ENCODE data around the gene ZC2HC1B.

ZC2HC1B gene

DNA sequence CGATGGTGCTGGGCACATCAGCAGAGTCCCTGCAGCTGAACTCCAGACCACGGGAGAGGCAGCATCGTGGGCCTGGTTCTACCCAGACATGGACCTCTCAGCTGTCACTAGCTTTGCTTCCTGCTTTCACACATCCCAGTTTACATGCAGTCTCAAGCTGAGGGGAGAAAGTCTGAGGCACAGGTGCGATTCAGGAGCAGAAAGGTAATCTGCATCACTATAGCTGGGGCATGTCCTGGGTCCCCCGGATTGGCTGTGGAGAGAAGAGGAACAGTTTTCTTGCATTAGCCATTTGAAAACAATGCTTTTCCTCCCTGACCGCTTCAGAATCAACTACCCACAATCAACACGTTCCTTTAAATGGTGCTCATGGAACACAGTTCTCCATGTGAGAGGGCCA is 83.9 kb downstream of the ZC2HC1B start:
- no peak for DNase-seq (ENCODE audit: low read depth, low spot score)
- H3K36me3 ChIP-seq (ENCODE audit: insufficient read depth, insufficient read length, low read length): peaks cover 19% of the 10 kb centered on the region
- no peaks in the 10 kb centered on the region for H3K27me3 ChIP-seq (ENCODE audit: insufficient read depth, insufficient read length)
- no peak for TF ChIP-seq YY1 (IDR thresholded peaks at IDR 0.05; ENCODE audit: insufficient read depth, insufficient read length)
- no peak for TF ChIP-seq SUZ12 (IDR thresholded peaks at IDR 0.05; ENCODE audit: extremely low read depth, insufficient read depth, insufficient read length)
- no peak for TF ChIP-seq ZNF274 (IDR thresholded peaks at IDR 0.05; ENCODE audit: low read depth, low read length)
- no peak overlapping the region for H3K9ac ChIP-seq (ENCODE audit: insufficient read length, low read depth)
- peaks cover 5% of the 10 kb centered on the region; the same call in 1 of the 2 replicates for H3K9me3 ChIP-seq (ENCODE audit: insufficient read depth, low read length)
- no peaks in the 10 kb centered on the region for H3K4me1 ChIP-seq (ENCODE audit: insufficient read depth, insufficient read length)
- no peak overlapping the region for H3K4me3 ChIP-seq (ENCODE audit: insufficient read length, low read depth)

GRCh38 chr6:143949535-143949934 is 85.3 kb downstream of the ZC2HC1B start:
- TF ChIP-seq ZNF274 (IDR thresholded peaks at IDR 0.05; ENCODE audit: low read depth, low read length) (no peak), SUZ12 (IDR thresholded peaks at IDR 0.05; ENCODE audit: extremely low read depth, insufficient read depth, insufficient read length) (no peak), YY1 (IDR thresholded peaks at IDR 0.05; ENCODE audit: insufficient read depth, insufficient read length) (no peak)
- Histone ChIP-seq H3K9ac (ENCODE audit: insufficient read length, low read depth) (no peak overlapping the region), H3K9me3 (ENCODE audit: insufficient read depth, low read length) (peaks cover 5% of the 10 kb centered on the region; the same call in 1 of the 2 replicates), H3K27me3 (ENCODE audit: insufficient read depth, insufficient read length) (peaks cover 6% of the 10 kb centered on the region), H3K36me3 (ENCODE audit: insufficient read depth, insufficient read length, low read length) (peaks cover 19% of the 10 kb centered on the region), H3K4me3 (ENCODE audit: insufficient read length, low read depth) (no peak overlapping the region), H3K4me1 (ENCODE audit: insufficient read depth, insufficient read length) (no peaks in the 10 kb centered on the region)
- no peak for DNase-seq (ENCODE audit: low read depth, low spot score)

DNA sequence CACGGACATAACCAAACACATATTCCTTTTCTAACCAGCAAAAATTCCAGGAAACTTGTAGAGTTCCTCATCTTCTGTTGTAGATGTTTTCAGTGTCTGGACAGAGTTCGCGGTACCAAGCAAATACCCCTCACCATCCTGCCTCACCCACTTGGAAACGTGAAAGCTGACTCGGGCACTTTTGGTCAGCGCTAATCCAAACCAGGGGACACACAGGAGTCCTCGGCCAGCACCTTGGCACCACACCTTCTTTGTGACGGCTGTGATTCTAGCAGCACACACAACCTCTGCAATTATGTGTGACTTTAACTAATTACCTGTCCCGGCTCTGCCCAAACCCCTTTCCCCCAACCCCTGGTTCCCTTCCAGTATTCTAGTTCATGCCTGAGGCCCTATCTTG is 85.7 kb downstream of the ZC2HC1B start:
- H3K4me1 ChIP-seq (ENCODE audit: insufficient read depth, insufficient read length): no peaks in the 10 kb centered on the region
- DNase-seq (ENCODE audit: low read depth, low spot score): no peak
- no peak overlapping the region for H3K4me3 ChIP-seq (ENCODE audit: insufficient read length, low read depth)
- peaks cover 10% of the 10 kb centered on the region for H3K27me3 ChIP-seq (ENCODE audit: insufficient read depth, insufficient read length)
- peaks cover 5% of the 10 kb centered on the region; the same call in 1 of the 2 replicates for H3K9me3 ChIP-seq (ENCODE audit: insufficient read depth, low read length)
- no peak for TF ChIP-seq SUZ12 (IDR thresholded peaks at IDR 0.05; ENCODE audit: extremely low read depth, insufficient read depth, insufficient read length)
- no peak for TF ChIP-seq YY1 (IDR thresholded peaks at IDR 0.05; ENCODE audit: insufficient read depth, insufficient read length)
- no peak for TF ChIP-seq ZNF274 (IDR thresholded peaks at IDR 0.05; ENCODE audit: low read depth, low read length)
- H3K9ac ChIP-seq (ENCODE audit: insufficient read length, low read depth): no peak overlapping the region
- H3K36me3 ChIP-seq (ENCODE audit: insufficient read depth, insufficient read length, low read length): peaks cover 19% of the 10 kb centered on the region

- no peak overlapping the region for H3K4me3 ChIP-seq (ENCODE audit: insufficient read length, low read depth)
- no peak for DNase-seq (ENCODE audit: low read depth, low spot score)
- peaks cover 5% of the 10 kb centered on the region; the same call in 1 of the 2 replicates for H3K9me3 ChIP-seq (ENCODE audit: insufficient read depth, low read length)
- peaks cover 19% of the 10 kb centered on the region for H3K27me3 ChIP-seq (ENCODE audit: insufficient read depth, insufficient read length)
- TF ChIP-seq YY1 (IDR thresholded peaks at IDR 0.05; ENCODE audit: insufficient read depth, insufficient read length): no peak
- no peak for TF ChIP-seq SUZ12 (IDR thresholded peaks at IDR 0.05; ENCODE audit: extremely low read depth, insufficient read depth, insufficient read length)
- no peak for TF ChIP-seq ZNF274 (IDR thresholded peaks at IDR 0.05; ENCODE audit: low read depth, low read length)
- no peaks in the 10 kb centered on the region for H3K4me1 ChIP-seq (ENCODE audit: insufficient read depth, insufficient read length)
- no peak overlapping the region for H3K9ac ChIP-seq (ENCODE audit: insufficient read length, low read depth)
- H3K36me3 ChIP-seq (ENCODE audit: insufficient read depth, insufficient read length, low read length): peaks cover 19% of the 10 kb centered on the region
Measured at GRCh38 chr6:143950875-143951274, 86.6 kb downstream of the ZC2HC1B start.

DNA sequence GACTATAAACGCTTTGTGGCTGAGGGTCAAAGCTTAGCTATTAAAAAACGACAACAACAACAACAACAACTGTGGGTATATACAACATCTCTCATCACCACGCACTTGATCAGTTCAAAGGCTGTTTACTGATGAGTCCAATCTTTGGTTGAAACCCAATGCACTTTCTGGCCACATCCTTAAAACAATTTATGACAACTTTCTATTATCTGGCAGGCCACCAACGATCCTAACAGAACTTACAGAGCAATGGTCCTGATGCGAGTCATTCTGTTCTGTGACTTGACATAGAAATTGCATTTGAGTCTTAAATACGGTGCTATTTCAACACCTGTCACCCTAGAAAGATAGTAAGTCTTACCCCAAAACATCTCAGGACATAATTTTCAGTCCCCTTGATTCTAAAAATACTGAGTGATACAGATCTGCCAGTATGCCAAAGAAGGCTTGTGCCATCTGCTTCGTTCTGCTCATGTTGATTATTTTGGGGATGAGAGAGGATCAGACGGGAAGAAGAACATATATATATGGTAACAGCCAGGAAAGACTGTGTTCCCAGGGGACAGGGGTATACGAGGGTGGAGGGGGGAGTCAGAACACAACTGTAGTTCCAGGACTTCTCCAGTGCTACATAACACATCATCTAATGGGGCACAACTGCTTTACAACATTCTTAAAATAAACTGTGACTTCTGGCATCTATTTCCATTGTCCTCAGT is 87.9 kb downstream of the ZC2HC1B start:
- Histone ChIP-seq H3K4me3 (ENCODE audit: insufficient read length, low read depth) (no peak overlapping the region), H3K4me1 (ENCODE audit: insufficient read depth, insufficient read length) (no peaks in the 10 kb centered on the region), H3K36me3 (ENCODE audit: insufficient read depth, insufficient read length, low read length) (peaks cover 19% of the 10 kb centered on the region), H3K27me3 (ENCODE audit: insufficient read depth, insufficient read length) (peaks cover 32% of the 10 kb centered on the region), H3K9me3 (ENCODE audit: insufficient read depth, low read length) (peaks cover 5% of the 10 kb centered on the region; the same call in 1 of the 2 replicates), H3K9ac (ENCODE audit: insufficient read length, low read depth) (no peak overlapping the region)
- TF ChIP-seq SUZ12 (IDR thresholded peaks at IDR 0.05; ENCODE audit: extremely low read depth, insufficient read depth, insufficient read length): no peak
- TF ChIP-seq YY1 (IDR thresholded peaks at IDR 0.05; ENCODE audit: insufficient read depth, insufficient read length): no peak
- no peak for TF ChIP-seq ZNF274 (IDR thresholded peaks at IDR 0.05; ENCODE audit: low read depth, low read length)
- no peak for DNase-seq (ENCODE audit: low read depth, low spot score)

GRCh38 chr6:143952947-143953701 is 88.8 kb downstream of the ZC2HC1B start:
- Histone ChIP-seq H3K4me3 (ENCODE audit: insufficient read length, low read depth) (no peak overlapping the region), H3K4me1 (ENCODE audit: insufficient read depth, insufficient read length) (no peaks in the 10 kb centered on the region), H3K36me3 (ENCODE audit: insufficient read depth, insufficient read length, low read length) (peaks cover 10% of the 10 kb centered on the region), H3K27me3 (ENCODE audit: insufficient read depth, insufficient read length) (peaks cover 41% of the 10 kb centered on the region), H3K9me3 (ENCODE audit: insufficient read depth, low read length) (peaks cover 3% of the 10 kb centered on the region; the same call in 1 of the 2 replicates), H3K9ac (ENCODE audit: insufficient read length, low read depth) (no peak overlapping the region)
- TF ChIP-seq YY1 (IDR thresholded peaks at IDR 0.05; ENCODE audit: insufficient read depth, insufficient read length) (no peak), ZNF274 (IDR thresholded peaks at IDR 0.05; ENCODE audit: low read depth, low read length) (no peak), SUZ12 (IDR thresholded peaks at IDR 0.05; ENCODE audit: extremely low read depth, insufficient read depth, insufficient read length) (no peak)
- DNase-seq (ENCODE audit: low read depth, low spot score): no peak

DNA sequence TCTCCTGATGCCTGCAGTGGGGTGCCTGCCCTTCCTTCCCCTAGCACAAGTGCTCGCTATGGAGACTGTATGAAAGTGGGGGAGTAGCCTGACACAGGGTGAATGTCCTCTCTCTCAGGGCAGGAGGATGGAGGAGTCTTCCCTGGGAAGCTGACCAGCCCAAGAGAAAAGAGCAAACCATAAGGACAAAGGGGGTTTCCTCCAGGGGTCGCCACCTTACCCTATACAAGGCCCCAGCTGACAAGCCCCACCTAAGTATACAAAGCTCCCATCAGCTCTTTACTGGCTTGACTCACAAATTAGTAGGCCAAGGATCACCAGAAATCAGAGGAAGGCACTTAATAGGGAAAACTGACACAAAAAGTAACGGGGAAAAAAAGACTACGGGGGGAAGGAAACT is 89.6 kb downstream of the ZC2HC1B start:
- no peak for DNase-seq (ENCODE audit: low read depth, low spot score)
- Histone ChIP-seq H3K4me3 (ENCODE audit: insufficient read length, low read depth) (no peak overlapping the region), H3K9me3 (ENCODE audit: insufficient read depth, low read length) (no peaks in the 10 kb centered on the region), H3K4me1 (ENCODE audit: insufficient read depth, insufficient read length) (no peaks in the 10 kb centered on the region), H3K27me3 (ENCODE audit: insufficient read depth, insufficient read length) (peaks cover 47% of the 10 kb centered on the region), H3K36me3 (ENCODE audit: insufficient read depth, insufficient read length, low read length) (peaks cover 7% of the 10 kb centered on the region), H3K9ac (ENCODE audit: insufficient read length, low read depth) (no peak overlapping the region)
- TF ChIP-seq SUZ12 (IDR thresholded peaks at IDR 0.05; ENCODE audit: extremely low read depth, insufficient read depth, insufficient read length) (no peak), YY1 (IDR thresholded peaks at IDR 0.05; ENCODE audit: insufficient read depth, insufficient read length) (no peak), ZNF274 (IDR thresholded peaks at IDR 0.05; ENCODE audit: low read depth, low read length) (no peak)
